GM12891 (cell line): ENCODE results near the gene B3GALT5. TPM values are rescaled to one million over a fixed set of nuclear protein-coding genes. Genes with fewer than 3 reads are reported as not detected.

Experiments
- DNase-seq: peaks from one replicate; pipeline ENCODE4 v3.0.0; 2011; ENCODE audit warnings: low spot score; ENCODE audit not compliant: insufficient read length
- FAIRE-seq: peaks from 2 replicates; lab custom pipeline; 2011; peaks lifted over from hg19 to GRCh38; lab: Jason Lieb, UNC
- PAX5 ChIP-seq: IDR thresholded peaks from 2 replicates; pipeline ENCODE4 v1.6.1; 2011; ENCODE audit warnings: low read length, moderate library complexity, mild to moderate bottlenecking; ENCODE audit not compliant: insufficient read depth, severe bottlenecking
- POLR2A ChIP-seq: IDR thresholded peaks from 2 replicates; pipeline ENCODE4 v1.6.1; 2011; ENCODE audit warnings: low read depth, low read length, control low read depth
- POLR2AphosphoS5 ChIP-seq: IDR thresholded peaks from 2 replicates; pipeline ENCODE4 v1.6.1; 2011; ENCODE audit warnings: low read depth, low read length, control low read depth
- POU2F2 ChIP-seq: IDR thresholded peaks from 2 replicates; pipeline ENCODE4 v1.6.1; 2011; ENCODE audit warnings: low read depth, mild to moderate bottlenecking, control low read depth, low read length, moderate library complexity
- SPI1 ChIP-seq: IDR thresholded peaks from 2 replicates; pipeline ENCODE4 v1.6.1; 2011; ENCODE audit warnings: low read depth, low read length, control low read depth
- TAF1 ChIP-seq: IDR thresholded peaks from 2 replicates; pipeline ENCODE4 v1.6.1; 2011; ENCODE audit warnings: low read depth, low read length, control low read depth
- polyA plus RNA-seq: library from polyadenylated mRNA; unstranded; fragments of >200 nt; gene quantifications from one replicate; pipeline ENCODE4 v1.2.1, GENCODE V29; 2012; ENCODE audit warnings: low read depth, missing spikeins, inconsistent platforms; ENCODE audit not compliant: missing spikeins

Gene B3GALT5
- not detected for polyA plus RNA-seq

- FAIRE-seq, result no peak
- TF ChIP-seq POU2F2 (no peak), POLR2AphosphoS5 (no peak), POLR2A (no peak), TAF1 (no peak), SPI1 (no peak), PAX5 (no peak)
- no peak for DNase-seq
These were observed at the start of gene B3GALT5 for GRCh38 chr21:39612233-39613040. Gene B3GALT5, plus strand, starts transcription at chr21:39612940. Its CDS starts 47,620 bp downstream, at chr21:39660560.

GRCh38 chr21:39564200-39564599, 48.5 kb upstream of the B3GALT5 start:
- DNase-seq, result no peak
- FAIRE-seq, result no peak
- TF ChIP-seq SPI1 (no peak), PAX5 (no peak), POU2F2 (no peak)

DNA sequence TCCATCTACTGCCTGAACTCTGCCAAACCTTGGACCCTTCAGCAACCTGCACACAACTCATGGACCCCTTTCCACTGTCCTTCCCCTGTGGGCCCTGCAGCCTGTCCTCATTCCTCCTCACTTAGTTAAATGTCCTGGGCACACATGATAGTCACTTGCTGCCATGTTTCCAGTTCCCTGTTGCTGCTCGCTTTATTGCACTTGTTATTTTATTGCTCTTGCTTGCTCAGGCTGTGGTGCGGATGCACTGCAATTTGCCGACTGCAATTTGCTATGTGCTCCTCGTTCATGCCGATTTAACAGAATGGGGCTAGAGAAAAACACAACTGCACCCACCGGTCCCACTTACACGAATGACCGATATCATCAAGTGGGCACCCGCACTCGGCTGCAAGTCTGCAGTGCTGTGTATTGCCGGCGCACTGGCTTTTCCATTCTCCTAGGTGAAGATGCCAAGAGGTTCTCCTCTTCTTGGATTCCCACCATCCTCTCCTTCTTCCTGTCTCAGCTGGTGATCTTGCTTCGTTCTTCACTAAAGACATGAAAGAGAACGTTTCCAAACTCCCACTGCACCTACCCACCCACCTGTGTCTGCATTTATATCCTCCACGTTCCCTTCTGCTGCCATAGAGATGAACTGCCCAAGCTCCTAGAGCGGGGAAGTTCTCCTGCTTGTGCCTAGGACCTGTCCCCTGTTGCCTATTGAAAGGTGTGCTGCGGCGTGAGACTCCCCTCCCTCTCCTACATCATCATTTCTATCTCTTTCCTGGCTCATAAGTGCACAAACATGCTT, 45.4 kb upstream of the B3GALT5 start:
- FAIRE-seq (no peak), DNase-seq (no peak)
- no peak for TF ChIP-seq PAX5
- TF ChIP-seq POLR2A, result no peak
- TF ChIP-seq POU2F2, result no peak
- no peak for TF ChIP-seq TAF1
- no peak for TF ChIP-seq POLR2AphosphoS5
- TF ChIP-seq SPI1, result no peak

- TF ChIP-seq PAX5, result no peak
- TF ChIP-seq TAF1, result no peak
- TF ChIP-seq SPI1, result no peak
- no peak for TF ChIP-seq POU2F2
- TF ChIP-seq POLR2A, result no peak
- no peak for TF ChIP-seq POLR2AphosphoS5
These were observed 44.4 kb upstream of the B3GALT5 start for GRCh38 chr21:39568361-39568760.

GRCh38 chr21:39575775-39576174, 37.0 kb upstream of the B3GALT5 start:
- no peak for TF ChIP-seq PAX5
- no peak for TF ChIP-seq SPI1
- no peak for TF ChIP-seq POLR2A
- TF ChIP-seq TAF1, result no peak
- no peak for TF ChIP-seq POLR2AphosphoS5
- TF ChIP-seq POU2F2, result no peak
- DNase-seq (no peak), FAIRE-seq (no peak)

More at GRCh38 chr21:39568361-39568760, 44.4 kb upstream of the B3GALT5 start:
- FAIRE-seq (no peak), DNase-seq (no peak)

DNA sequence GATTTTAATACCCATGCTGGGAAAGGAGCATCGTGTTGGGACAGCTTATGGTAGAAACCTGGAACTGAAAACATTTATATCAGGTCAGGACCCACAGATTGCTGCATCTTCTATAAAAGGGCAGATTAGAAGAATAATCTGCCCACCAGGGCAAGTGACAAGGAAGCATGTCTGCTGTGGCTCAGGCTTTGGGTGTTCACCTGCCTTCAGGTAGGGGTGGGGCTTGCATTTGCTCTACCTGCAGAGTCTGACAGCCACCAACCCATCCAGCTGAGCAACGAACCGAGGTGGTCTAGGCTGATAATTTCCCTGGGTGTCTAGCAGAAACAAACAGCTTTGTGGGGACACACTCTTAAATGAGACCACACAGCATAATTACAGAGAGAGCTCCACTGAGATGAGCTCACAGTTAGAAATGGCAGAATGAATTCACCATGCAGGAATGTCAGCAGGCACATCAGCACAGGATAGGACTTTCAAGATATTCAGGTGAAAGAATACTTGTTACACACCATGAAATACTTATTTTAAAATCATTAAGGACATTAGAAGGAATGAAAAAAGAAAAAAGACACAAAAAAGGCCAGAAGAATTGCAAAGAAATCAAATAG, 36.1 kb upstream of the B3GALT5 start:
- DNase-seq, result no peak
- TF ChIP-seq TAF1, result no peak
- no peak for TF ChIP-seq POU2F2
- TF ChIP-seq SPI1, result no peak
- TF ChIP-seq POLR2AphosphoS5, result no peak
- TF ChIP-seq POLR2A, result no peak
- no peak for TF ChIP-seq PAX5
- no peak for FAIRE-seq

DNA sequence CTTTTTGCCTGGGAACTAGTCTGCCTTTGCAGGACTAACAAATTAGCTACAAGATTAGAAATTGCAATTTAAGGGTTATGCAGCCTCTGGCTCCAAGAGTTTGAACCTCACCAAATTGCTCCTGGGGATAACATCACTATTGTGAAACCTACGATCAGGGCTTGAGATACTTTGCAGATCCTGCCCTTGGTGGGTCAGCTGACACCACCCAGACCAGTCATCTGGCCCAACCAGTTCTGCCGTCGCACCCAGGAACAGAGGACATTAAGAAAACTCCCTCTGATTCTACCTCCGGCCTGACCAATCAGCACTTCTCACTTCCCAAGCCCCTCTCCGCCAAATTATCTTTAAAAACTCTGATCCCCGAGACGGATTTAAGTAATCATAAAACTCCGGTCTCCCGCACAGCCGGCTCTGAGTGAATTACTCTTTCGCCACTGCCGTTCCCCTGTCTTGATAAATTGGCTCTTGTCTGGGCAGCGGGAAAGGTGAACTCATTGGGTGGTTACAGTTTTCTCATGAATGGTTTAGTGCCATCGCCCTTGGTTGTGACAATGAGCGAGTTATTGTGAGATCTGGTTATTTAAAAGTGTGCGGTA, 32.9 kb upstream of the B3GALT5 start:
- no peak for DNase-seq
- no peak for FAIRE-seq
- TF ChIP-seq POLR2AphosphoS5 (no peak), POU2F2 (no peak), PAX5 (no peak), SPI1 (no peak), TAF1 (no peak), POLR2A (no peak)

DNA sequence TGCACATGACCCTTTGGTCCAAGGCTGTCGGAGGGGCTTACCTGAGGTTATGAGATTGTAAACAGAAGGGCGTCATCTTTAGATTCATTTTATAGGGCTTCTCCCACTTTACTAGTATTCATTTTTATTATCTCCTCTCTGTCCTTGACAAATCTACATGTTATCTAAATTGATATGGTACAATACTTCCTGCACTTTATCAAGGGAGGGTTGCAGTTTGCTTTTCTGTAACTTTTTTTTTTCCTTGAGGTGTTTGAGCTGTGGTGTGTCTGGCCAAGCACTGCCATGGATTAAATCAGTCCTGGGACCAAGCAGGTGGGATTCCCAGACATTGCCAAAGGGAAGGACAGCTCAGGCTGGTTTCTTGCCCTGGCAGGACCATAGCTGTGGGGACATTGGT, 32.0 kb upstream of the B3GALT5 start:
- FAIRE-seq (no peak), DNase-seq (no peak)
- TF ChIP-seq POLR2A, result no peak
- no peak for TF ChIP-seq TAF1
- TF ChIP-seq POU2F2, result no peak
- no peak for TF ChIP-seq SPI1
- no peak for TF ChIP-seq POLR2AphosphoS5
- no peak for TF ChIP-seq PAX5

GRCh38 chr21:39581414-39581813, 31.3 kb upstream of the B3GALT5 start:
- FAIRE-seq, result no peak
- no peak for DNase-seq
- no peak for TF ChIP-seq PAX5
- no peak for TF ChIP-seq POLR2AphosphoS5
- TF ChIP-seq POU2F2, result no peak
